NCI-H1694 treated with DMSO at 0.1 percent for 48 hours (cell line): ENCODE data around the gene MDH1B.

Experiments used
- DNase-seq: peaks from one replicate; lab custom pipeline; 2025; lab: John Stamatoyannopoulos, UW

MDH1B gene

DNA sequence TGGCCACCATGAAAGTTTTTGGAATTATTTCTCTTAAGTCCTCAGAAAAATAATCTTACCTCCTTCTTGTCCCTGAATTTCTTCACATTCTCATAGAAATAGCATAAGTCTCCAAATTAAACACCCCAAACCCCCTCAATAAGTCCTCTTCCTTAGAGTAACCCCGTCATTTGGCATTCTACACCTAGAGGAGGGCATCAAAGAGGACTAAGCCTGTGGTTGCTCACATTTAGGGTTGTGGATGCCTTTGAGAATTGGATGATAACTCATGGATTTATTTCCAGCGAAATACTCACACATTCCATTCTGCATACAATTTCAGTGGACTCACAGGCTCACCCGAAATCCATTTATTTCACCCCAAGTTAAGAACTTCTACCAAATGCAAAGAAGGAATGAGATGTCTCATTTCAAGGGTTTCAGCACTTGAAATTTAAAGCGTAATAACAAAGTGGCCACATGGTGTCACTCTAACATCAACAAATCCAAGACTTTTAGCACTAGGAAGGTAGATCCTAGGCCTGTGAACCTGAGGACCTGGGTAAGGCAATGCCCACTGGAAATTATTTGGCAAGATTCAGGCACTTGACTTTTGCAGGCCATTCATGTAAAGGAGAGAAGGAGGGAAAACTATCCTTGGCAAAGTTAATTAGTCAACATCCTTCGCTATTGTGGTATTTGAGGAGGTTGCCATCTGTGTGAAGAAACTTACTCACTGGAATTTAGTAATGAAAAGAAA is 71.6 kb downstream of the MDH1B start:
- DNase-seq: peak; percentile 69

DNA sequence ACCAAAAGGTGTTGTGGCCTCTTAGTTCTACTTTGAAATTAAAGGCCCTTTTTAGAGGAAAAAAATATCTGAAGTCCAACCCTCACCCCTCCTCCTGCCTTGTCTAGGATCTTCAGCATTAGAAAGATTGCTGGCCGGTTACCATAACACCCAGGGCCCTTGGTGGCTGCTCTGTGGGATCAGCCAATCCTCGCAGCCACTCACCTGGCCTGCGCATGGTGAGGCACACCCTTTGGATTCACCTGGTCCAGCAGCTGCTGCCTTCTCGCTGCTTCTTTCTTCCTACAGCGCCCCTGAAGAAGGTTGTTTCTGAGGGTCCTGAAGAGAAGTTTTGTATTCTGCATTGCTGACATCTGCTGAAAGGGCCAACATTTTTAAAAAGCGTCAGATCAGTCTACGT is 72.2 kb downstream of the MDH1B start:
- no peak for DNase-seq

DNA sequence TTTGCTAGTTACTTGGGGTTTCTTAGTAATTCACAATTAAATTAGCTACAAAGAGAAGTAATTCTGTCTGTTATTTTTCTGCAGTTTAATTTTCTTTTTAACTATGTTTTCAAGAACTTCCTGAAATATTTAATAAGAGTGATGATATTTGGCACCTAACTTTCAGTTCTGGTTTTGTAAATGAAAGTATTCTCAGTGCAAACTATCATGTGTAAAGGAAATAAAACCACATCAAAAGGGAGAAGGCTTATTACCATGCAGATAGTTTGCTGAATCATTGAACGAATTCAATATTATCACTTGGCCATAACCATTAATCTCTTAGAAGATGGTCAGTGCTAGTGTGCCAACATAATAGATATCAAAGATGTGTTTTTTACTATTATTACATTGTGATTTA is 76.1 kb downstream of the MDH1B start:
- DNase-seq: no peak

DNA sequence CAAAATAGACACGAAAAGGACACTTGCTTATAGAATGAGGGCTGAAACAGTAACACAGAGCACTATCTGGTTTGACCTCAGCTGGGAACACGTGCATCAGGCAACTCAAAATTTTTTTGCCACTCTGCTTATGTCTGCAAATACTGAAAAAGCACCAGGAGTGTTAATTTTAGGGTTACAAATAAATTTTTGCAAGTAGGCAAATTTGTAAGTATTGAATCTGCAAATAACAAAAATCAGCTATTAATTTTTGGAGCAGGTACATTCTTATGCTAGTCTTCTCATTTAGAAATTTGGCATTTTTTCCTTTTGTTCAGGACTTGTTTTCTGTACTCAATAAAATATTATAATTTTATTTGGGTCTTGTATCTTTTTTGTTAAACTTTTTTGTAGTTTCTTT is 76.7 kb downstream of the MDH1B start:
- DNase-seq: no peak
